HCT116 (cell line): ENCODE results near the gene GNB1L.

Experiments used
- CTCF ChIP-seq, 3 experiments: fragments of 200-600 bp in 1 of 3; sonication (generic) in 1 of 3; IDR thresholded peaks in 2 of 3; conservative IDR thresholded peaks in 1 of 3; 2 replicates each; pipeline ENCODE4 v1.5.1; 2012 to 2017; ENCODE audit warnings: low read depth in 2 of 3, low read length in 2 of 3, antibody characterized with exemption in 1 of 3, borderline replicate concordance in 1 of 3, control low read depth in 1 of 3, mild to moderate bottlenecking in 1 of 3, mixed read lengths in 1 of 3, mixed run types in 1 of 3, moderate library complexity in 1 of 3; ENCODE audit not compliant: insufficient read depth in 1 of 3
- EGR1 ChIP-seq: IDR thresholded peaks from 2 replicates; pipeline ENCODE4 v1.6.1; 2012; ENCODE audit warnings: low read depth
- POLR2A ChIP-seq: IDR thresholded peaks from 2 replicates; pipeline ENCODE4 v1.7.0; 2011; ENCODE audit warnings: borderline replicate concordance; ENCODE audit not compliant: insufficient read depth, insufficient read length; ENCODE audit errors: extremely low read depth
- POLR2AphosphoS5 ChIP-seq: IDR thresholded peaks from 2 replicates; pipeline ENCODE4 v1.6.1; 2011; ENCODE audit warnings: mild to moderate bottlenecking, low read depth, low read length, moderate library complexity
- YY1 ChIP-seq: IDR thresholded peaks from 2 replicates; pipeline ENCODE4 v1.6.1; 2011; ENCODE audit warnings: low read length, low read depth, moderate library complexity, mild to moderate bottlenecking; ENCODE audit not compliant: insufficient replicate concordance; ENCODE audit errors: extremely low read depth

- TF ChIP-seq POLR2A, result no peak
- TF ChIP-seq YY1, result no peak
- TF ChIP-seq EGR1, result no peak
- no peak for TF ChIP-seq CTCF (IDR thresholded peaks at IDR 0.05 in 2 of 3, conservative IDR thresholded peaks at IDR 0.05 in 1 of 3; ENCODE audit: borderline replicate concordance in 1 of 3, insufficient read depth in 1 of 3, low read depth in 2 of 3, low read length in 2 of 3)
- no peak for TF ChIP-seq POLR2AphosphoS5
Measured at GRCh38 chr22:19892925-19893324, 38.3 kb upstream of the GNB1L start.
